MV-4-11 (cell line): ENCODE measurements around the gene RABGGTA.

Experiments used
- DNase-seq: peaks from one replicate; lab custom pipeline; 2025; lab: John Stamatoyannopoulos, UW

RABGGTA gene

GRCh38 chr14:24216345-24216699 is 55.1 kb downstream of the RABGGTA start:
- DNase-seq, result no peak
